K562 (cell line): Measurements from ENCODE around the gene SMIM35. TPM values are rescaled to one million over a fixed set of nuclear protein-coding genes. Genes with fewer than 3 reads are reported as not detected.

Experiments
- BRF1 ChIP-seq: IDR thresholded peaks from 3 replicates; pipeline ENCODE4 v1.6.1; 2011; ENCODE audit warnings: borderline replicate concordance, mild to moderate bottlenecking; ENCODE audit not compliant: insufficient read length; ENCODE audit errors: extremely low read depth
- DACH1 ChIP-seq: fragments of 450-650 bp; IDR thresholded peaks from 2 replicates; pipeline ENCODE4 v1.6.1; 2018; ENCODE audit not compliant: partially characterized antibody
- E4F1 ChIP-seq: fragments of 250-450 bp; sonication (Bioruptor Pico); IDR thresholded peaks from 2 replicates; pipeline ENCODE4 v1.5.0; 2021; ENCODE audit warnings: mild to moderate bottlenecking, borderline replicate concordance
- ELF4 ChIP-seq: fragments of 450-650 bp; formaldehyde crosslinking; IDR thresholded peaks from 2 replicates; pipeline ENCODE4 v1.4.0; 2022; ENCODE audit warnings: missing genetic modification characterization
- EWSR1 ChIP-seq: fragments of 450-650 bp; IDR thresholded peaks from 2 replicates; pipeline ENCODE4 v1.6.1; 2018; ENCODE audit warnings: borderline replicate concordance, mild to moderate bottlenecking, low read depth, moderate library complexity; ENCODE audit not compliant: partially characterized antibody
- KDM1A ChIP-seq, 2 experiments: fragments of 450-650 bp; IDR thresholded peaks; 2 replicates each; pipeline ENCODE4 v1.6.1; 2016; ENCODE audit warnings: mild to moderate bottlenecking in 2 of 2
- MLLT1 ChIP-seq, 2 experiments: fragments of 450-650 bp; IDR thresholded peaks; 2 replicates each; pipeline ENCODE4 v1.6.1; 2016
- MTA2 ChIP-seq: fragments of 450-650 bp; IDR thresholded peaks from 2 replicates; pipeline ENCODE4 v1.6.1; 2016; ENCODE audit warnings: low read depth
- NEUROD1 ChIP-seq: fragments of 150-350 bp; IDR thresholded peaks from 2 replicates; pipeline ENCODE4 v1.6.1; 2014; ENCODE audit warnings: borderline replicate concordance, low read length, low read depth; ENCODE audit not compliant: partially characterized antibody
- NFE2L1 ChIP-seq: fragments of 450-650 bp; IDR thresholded peaks from 2 replicates; pipeline ENCODE4 v1.6.1; 2016; ENCODE audit warnings: missing genetic modification characterization, low read depth, mild to moderate bottlenecking, missing compliant biosample characterization, moderate library complexity, borderline replicate concordance
- POLR3G ChIP-seq: IDR thresholded peaks from 2 replicates; pipeline ENCODE4 v1.6.1; 2011; ENCODE audit not compliant: insufficient read length, insufficient replicate concordance; ENCODE audit errors: extremely low read depth
- POU5F1 ChIP-seq: fragments of 150-350 bp; IDR thresholded peaks from 2 replicates; pipeline ENCODE4 v1.6.1; 2014; ENCODE audit warnings: borderline replicate concordance, low read length, low read depth, mild to moderate bottlenecking; ENCODE audit not compliant: partially characterized antibody
- RB1 ChIP-seq: fragments of 450-650 bp; IDR thresholded peaks from 2 replicates; pipeline ENCODE4 v1.6.1; 2017; ENCODE audit warnings: low read depth, mild to moderate bottlenecking
- TAF1 ChIP-seq: IDR thresholded peaks from 2 replicates; pipeline ENCODE4 v1.6.1; 2011; ENCODE audit warnings: mild to moderate bottlenecking, low read length, moderate library complexity; ENCODE audit not compliant: insufficient read depth, control insufficient read depth, severe bottlenecking; ENCODE audit errors: extremely low read depth
- TAF15 ChIP-seq: fragments of 200-400 bp; formaldehyde crosslinking; IDR thresholded peaks from 2 replicates; pipeline ENCODE4 v1.6.1; 2017; ENCODE audit warnings: mild to moderate bottlenecking, low read depth, low read length, moderate library complexity
- YY1 ChIP-seq, 3 experiments: IDR thresholded peaks; 2 replicates each; pipeline ENCODE4 v1.6.1; 2011; ENCODE audit warnings: low read length in 2 of 3, mild to moderate bottlenecking in 2 of 3, moderate library complexity in 2 of 3, borderline replicate concordance in 1 of 3, control low read depth in 1 of 3, low read depth in 1 of 3; ENCODE audit not compliant: insufficient read depth in 3 of 3, insufficient replicate concordance in 2 of 3, control insufficient read depth in 1 of 3, insufficient read length in 1 of 3; ENCODE audit errors: extremely low read depth in 1 of 3
- ZFP1 ChIP-seq: fragments of 450-650 bp; formaldehyde crosslinking; IDR thresholded peaks from 2 replicates; pipeline ENCODE4 v1.4.0; 2020; ENCODE audit warnings: mild to moderate bottlenecking, mixed read lengths
- ZNF184 ChIP-seq: sonication (generic); formaldehyde crosslinking; IDR thresholded peaks from 2 replicates; pipeline ENCODE4 v1.5.0; 2020; ENCODE audit warnings: missing genetic modification reagents
- ZNF23 ChIP-seq: fragments of 250-450 bp; sonication (Bioruptor Pico); IDR thresholded peaks from 2 replicates; pipeline ENCODE4 v1.4.0; 2020; ENCODE audit warnings: mild to moderate bottlenecking
- ZNF79 ChIP-seq: fragments of 250-450 bp; sonication (Bioruptor Pico); IDR thresholded peaks from 2 replicates; pipeline ENCODE4 v1.4.0; 2020; ENCODE audit warnings: low read depth, mild to moderate bottlenecking, moderate library complexity
- polyA plus RNA-seq, 8 experiments: library from polyadenylated mRNA; depleted of rRNA in 4 of 8; stranded (reverse) in 5 of 8; unstranded in 3 of 8; fragments of >200 nt; fragmentation: Nextera tagmentation in 2 of 8; fragmentation: Illumina TruSeq in 1 of 8; extraction: Ambion mirVana in 2 of 8; extraction: Trizol in 1 of 8; gene quantifications; 2 replicates each; pipeline versions ENCODE4 v1.2.1 to v1.2.3, GENCODE V29; 2011 to 2014; ENCODE audit warnings: inconsistent platforms in 1 of 8, missing spikeins in 1 of 8
- total RNA-seq, 7 experiments: library from RNA; depleted of rRNA in 6 of 7; stranded (reverse); fragments of >200 nt in 6 of 7; fragmentation: Illumina TruSeq in 2 of 7; extraction: Trizol in 2 of 7; gene quantifications; 2 replicates each; pipeline versions ENCODE4 v1.2.1 to v1.2.3, GENCODE V29; 2011 to 2021; ENCODE audit warnings: low replicate concordance in 1 of 7

Gene SMIM35
- total and polyA plus RNA-seq, 9 of the 15 experiments (the other 6 are each of a cell fraction or from before 2014, with no cell fraction given), result 0.03 TPM; not detected in 7

GRCh38 chr11:118001494-118001971, 85.2 kb downstream of the SMIM35 start (continued):
- TF ChIP-seq MLLT1 (IDR thresholded peaks at IDR 0.05), result no peak; a peak in 1 of 4 replicates
- TF ChIP-seq TAF15, result no peak
- TF ChIP-seq EWSR1, result no peak
- no peak for TF ChIP-seq ZNF79 (CRISPR knock-in tag)
- peak in 1 of 2 experiments; percentile 18; a peak in 1 of 4 replicates for TF ChIP-seq KDM1A (IDR thresholded peaks at IDR 0.05)
- TF ChIP-seq NEUROD1, result no peak
- no peak for TF ChIP-seq ZFP1 (CRISPR knock-in tag)
- peak in 1 of 3 experiments; percentile 4 for TF ChIP-seq YY1 (IDR thresholded peaks at IDR 0.05; ENCODE audit: borderline replicate concordance in 1 of 3, control insufficient read depth in 1 of 3, extremely low read depth in 1 of 3, insufficient read depth in 3 of 3, insufficient read length in 1 of 3, insufficient replicate concordance in 2 of 3, low read depth in 1 of 3, low read length in 2 of 3)
- no peak for TF ChIP-seq BRF1
- TF ChIP-seq POLR3G, result no peak
- no peak for TF ChIP-seq ZNF23 (CRISPR knock-in tag)
- TF ChIP-seq TAF1, result no peak
- TF ChIP-seq DACH1, result no peak
- no peak for TF ChIP-seq POU5F1
- TF ChIP-seq NFE2L1, result 0 out of 2 replicates have a peak, but pooled peaks have one; percentile 5
- TF ChIP-seq RB1, result no peak
- no peak for TF ChIP-seq ZNF184 (CRISPR knock-in tag)
- TF ChIP-seq MTA2, result no peak
- TF ChIP-seq ELF4 (CRISPR knock-in tag), result no peak
- TF ChIP-seq E4F1 (CRISPR knock-in tag), result no peak
